Measurements from ENCODE around the gene SLU7. TPM values are rescaled to one million over a fixed set of nuclear protein-coding genes. Genes with fewer than 3 reads are reported as not detected.

Gene SLU7
- total RNA-seq, 4 donors from 2014 or later, result 70.1 to 122 (median 96.3) TPM

DNA sequence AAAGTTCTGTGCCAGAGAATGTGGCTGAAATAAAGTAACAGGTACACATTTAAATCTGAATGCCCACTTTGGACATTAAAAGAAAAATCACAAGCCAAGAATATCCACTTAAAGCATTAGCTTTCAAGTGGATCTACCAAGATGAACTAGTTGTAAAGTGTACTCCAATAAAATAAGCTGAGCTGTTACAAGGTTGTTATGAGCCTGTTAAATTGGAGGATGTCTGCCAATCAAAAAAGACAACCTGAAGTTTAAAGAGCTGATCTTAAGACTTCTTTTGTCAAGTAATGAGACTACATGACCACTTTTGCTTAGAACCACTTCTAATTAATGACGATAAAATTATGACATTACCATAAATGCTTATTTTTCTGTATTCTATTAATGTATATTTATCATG lies 21.4 kb downstream of the SLU7 start:
- Histone ChIP-seq H3K9me3 (no peaks in the 10 kb centered on the region), H3K4me3 (replicated peaks in 1 of 3) (no peak overlapping the region), H3K4me1 (peaks cover 12 to 26% of the 10 kb centered on the region in 2 donors), H3K27ac (no peak overlapping the region), H3K27me3 (no peaks in the 10 kb centered on the region), H3K36me3 (peaks cover 3 to 5% of the 10 kb centered on the region in 2 donors)
- DNase-seq, result no peak
- TF ChIP-seq, protein P1, sequence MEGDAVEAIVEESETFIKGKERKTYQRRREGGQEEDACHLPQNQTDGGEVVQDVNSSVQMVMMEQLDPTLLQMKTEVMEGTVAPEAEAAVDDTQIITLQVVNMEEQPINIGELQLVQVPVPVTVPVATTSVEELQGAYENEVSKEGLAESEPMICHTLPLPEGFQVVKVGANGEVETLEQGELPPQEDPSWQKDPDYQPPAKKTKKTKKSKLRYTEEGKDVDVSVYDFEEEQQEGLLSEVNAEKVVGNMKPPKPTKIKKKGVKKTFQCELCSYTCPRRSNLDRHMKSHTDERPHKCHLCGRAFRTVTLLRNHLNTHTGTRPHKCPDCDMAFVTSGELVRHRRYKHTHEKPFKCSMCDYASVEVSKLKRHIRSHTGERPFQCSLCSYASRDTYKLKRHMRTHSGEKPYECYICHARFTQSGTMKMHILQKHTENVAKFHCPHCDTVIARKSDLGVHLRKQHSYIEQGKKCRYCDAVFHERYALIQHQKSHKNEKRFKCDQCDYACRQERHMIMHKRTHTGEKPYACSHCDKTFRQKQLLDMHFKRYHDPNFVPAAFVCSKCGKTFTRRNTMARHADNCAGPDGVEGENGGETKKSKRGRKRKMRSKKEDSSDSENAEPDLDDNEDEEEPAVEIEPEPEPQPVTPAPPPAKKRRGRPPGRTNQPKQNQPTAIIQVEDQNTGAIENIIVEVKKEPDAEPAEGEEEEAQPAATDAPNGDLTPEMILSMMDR (IDR thresholded peaks at IDR 0.05), result no peak
- TF ChIP-seq POLR2A (IDR thresholded peaks at IDR 0.05), result no peak
- intact Hi-C loops (cut with DNase I), result no loop called here
- WGBS, 2 donors, result 69 to 75% methylated on average over 1 of the region's 1 CpG

DNA sequence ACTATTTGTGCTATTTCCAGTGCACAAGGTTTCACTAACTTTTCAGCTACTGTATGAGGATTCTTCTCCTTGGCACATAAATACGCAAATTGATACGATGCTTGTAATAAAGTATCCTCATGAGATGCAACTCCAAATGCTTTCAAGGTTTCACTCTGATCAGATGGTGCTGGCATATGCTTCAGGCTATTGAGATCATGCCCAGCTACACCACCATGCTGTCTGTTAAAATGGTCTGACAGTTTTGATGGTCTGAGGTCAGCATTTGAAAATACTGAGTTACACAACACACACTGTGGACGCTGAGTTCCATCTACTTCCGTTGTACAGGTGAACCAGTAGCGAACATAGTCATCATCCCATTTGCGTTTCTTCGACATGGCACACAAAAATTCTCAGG lies 23.8 kb downstream of the SLU7 start:
- no peak overlapping the region for H3K4me3 ChIP-seq (replicated peaks in 1 of 3)
- no peaks in the 10 kb centered on the region for H3K9me3 ChIP-seq
- no peak for DNase-seq
- intact Hi-C loops (cut with DNase I), result no loop called here
- no peaks in the 10 kb centered on the region for H3K36me3 ChIP-seq
- H3K4me1 ChIP-seq, result peaks cover 8 to 23% of the 10 kb centered on the region in 2 donors
- TF ChIP-seq, protein P1 (IDR thresholded peaks at IDR 0.05), result no peak
- TF ChIP-seq POLR2A (IDR thresholded peaks at IDR 0.05), result no peak
- H3K27me3 ChIP-seq, result no peaks in the 10 kb centered on the region
- 96 to 97% methylated on average over 7 of the region's 7 CpGs for WGBS, 2 donors
- H3K27ac ChIP-seq, result no peak overlapping the region

DNA sequence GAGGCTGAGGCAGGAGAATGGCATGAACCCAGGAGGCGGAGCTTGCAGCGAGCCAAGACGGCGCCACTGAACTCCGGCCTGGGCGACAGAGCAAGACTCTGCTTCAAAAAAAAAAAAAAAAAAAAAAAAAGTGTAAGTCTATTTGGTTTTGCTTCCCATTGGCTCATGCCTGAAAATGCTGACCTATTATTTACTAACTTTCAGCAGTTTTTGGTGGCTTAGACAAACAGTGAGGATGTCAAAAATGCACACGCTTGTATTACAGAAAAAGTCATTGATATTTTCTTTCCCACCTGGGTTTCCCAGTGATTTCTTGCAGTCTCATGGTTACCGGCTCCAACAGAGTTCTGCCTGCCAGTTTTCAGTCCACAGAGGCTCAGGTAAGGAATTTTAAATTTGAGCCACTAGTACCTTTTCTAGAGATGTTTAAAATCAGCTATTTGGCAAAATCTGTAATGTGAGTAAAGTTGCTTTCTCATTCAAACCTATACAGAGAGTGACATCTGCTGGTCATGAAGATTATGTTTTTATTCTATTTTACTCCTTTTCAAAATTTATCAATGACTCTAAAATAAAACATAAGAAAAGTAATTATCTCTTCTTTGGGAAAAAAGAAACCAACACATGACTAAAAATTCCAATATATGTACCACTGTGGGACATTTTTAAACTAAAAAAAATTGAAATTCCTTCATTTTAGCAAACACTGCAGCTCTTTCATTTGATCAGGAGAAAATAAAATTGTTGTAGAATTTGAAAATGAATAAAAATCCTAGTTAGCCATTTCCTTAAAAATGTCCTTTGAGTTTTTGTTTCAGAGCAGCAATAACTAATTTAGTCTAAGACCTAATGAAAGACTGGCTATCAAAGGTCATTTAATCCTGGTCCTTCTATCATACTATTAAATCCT lies 27.8 kb downstream of the SLU7 start:
- Histone ChIP-seq H3K27me3 (no peaks in the 10 kb centered on the region), H3K27ac (no peak overlapping the region), H3K9me3 (no peaks in the 10 kb centered on the region), H3K4me1 (no peaks in the 10 kb centered on the region), H3K4me3 (replicated peaks in 1 of 3) (no peak overlapping the region), H3K36me3 (no peaks in the 10 kb centered on the region)
- WGBS, 2 donors, result 70 to 83% methylated on average over 8 of the region's 8 CpGs
- no peak for DNase-seq
- TF ChIP-seq, protein P1 (IDR thresholded peaks at IDR 0.05), result peak in 5 of 6 experiments; percentile 12 to 59 (median 53)
- no peak for TF ChIP-seq POLR2A (IDR thresholded peaks at IDR 0.05)
- intact Hi-C loops (cut with DNase I), result no loop called here

DNA sequence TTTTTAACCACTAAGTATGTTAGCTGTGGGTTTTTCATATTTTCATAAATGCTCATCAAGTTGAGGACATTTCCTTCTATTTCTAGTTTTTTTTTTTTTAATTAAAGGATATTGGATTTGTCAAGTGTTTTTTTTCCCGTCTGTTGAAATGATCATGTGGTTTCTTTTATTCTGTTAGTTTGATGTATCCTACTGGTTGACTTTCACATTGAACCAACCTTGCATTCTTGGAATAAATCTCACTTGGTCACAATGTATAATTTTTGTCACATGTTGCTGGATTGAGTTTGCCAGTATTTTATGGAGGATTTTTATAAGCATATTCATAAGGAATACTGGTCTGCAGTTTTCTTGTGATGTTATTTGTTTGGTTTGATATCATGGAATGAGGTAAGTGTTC lies 31.4 kb downstream of the SLU7 start:
- Histone ChIP-seq H3K4me3 (replicated peaks in 1 of 3) (no peak overlapping the region), H3K9me3 (no peaks in the 10 kb centered on the region), H3K27me3 (no peaks in the 10 kb centered on the region), H3K27ac (no peak overlapping the region), H3K36me3 (no peaks in the 10 kb centered on the region), H3K4me1 (no peaks in the 10 kb centered on the region)
- no peak for DNase-seq
- WGBS, 2 donors, result 94 to 95% methylated on average over 1 of the region's 1 CpG
- intact Hi-C loops (cut with DNase I), result no loop called here
- TF ChIP-seq, protein P1 (IDR thresholded peaks at IDR 0.05), result no peak
- no peak for TF ChIP-seq POLR2A (IDR thresholded peaks at IDR 0.05)

GRCh38 chr5:160385496-160385895 lies 33.4 kb downstream of the SLU7 start:
- intact Hi-C loops (cut with DNase I), result no loop called here
- Histone ChIP-seq H3K4me3 (replicated peaks in 1 of 3) (no peak overlapping the region), H3K27me3 (no peaks in the 10 kb centered on the region), H3K9me3 (no peaks in the 10 kb centered on the region), H3K4me1 (no peaks in the 10 kb centered on the region), H3K27ac (no peak overlapping the region), H3K36me3 (no peaks in the 10 kb centered on the region)
- TF ChIP-seq, protein P1 (IDR thresholded peaks at IDR 0.05), result no peak
- no peak for TF ChIP-seq POLR2A (IDR thresholded peaks at IDR 0.05)
- DNase-seq, result no peak
